Endothelial cell of hepatic sinusoid (primary cell): Measurements from ENCODE around the gene TLCD5.

Experiments
- in situ Hi-C: cut with HindIII; loops from 2 replicates; pipeline ENCODE4 v1.10.0; 2017; ENCODE audit warnings: low sequenced_read_pairs

TLCD5 gene

GRCh38 chr11:120335908-120336640 lies 11.0 kb downstream of the TLCD5 start, which contains the start of gene ARHGEF12:
TSS of gene ARHGEF12 (plus strand) at chr11:120336413. CDS start at chr11:120337244, 831 bp downstream.
- in situ Hi-C loops: no loop called here

GRCh38 chr11:120336641-120337354 lies 11.7 kb downstream of the TLCD5 start:
- in situ Hi-C loops: no loop called here

GRCh38 chr11:120337355-120338106 lies 12.4 kb downstream of the TLCD5 start:
- in situ Hi-C loops: no loop called here

GRCh38 chr11:120338107-120338933 lies 13.2 kb downstream of the TLCD5 start:
- in situ Hi-C loops: no loop called here

- in situ Hi-C loops: no loop called here
Measured at GRCh38 chr11:120339394-120339890, 14.3 kb downstream of the TLCD5 start.

- in situ Hi-C loops: no loop called here
Measured at GRCh38 chr11:120340529-120340928, 15.4 kb downstream of the TLCD5 start.

GRCh38 chr11:120342226-120342625 lies 17.1 kb downstream of the TLCD5 start:
- in situ Hi-C loops: no loop called here

GRCh38 chr11:120342678-120343077 lies 17.6 kb downstream of the TLCD5 start:
- in situ Hi-C loops: no loop called here

GRCh38 chr11:120343429-120343828 lies 18.3 kb downstream of the TLCD5 start:
- in situ Hi-C loops: no loop called here

GRCh38 chr11:120344302-120345004 lies 19.4 kb downstream of the TLCD5 start:
- in situ Hi-C loops: no loop called here

GRCh38 chr11:120346233-120346632 lies 21.1 kb downstream of the TLCD5 start:
- in situ Hi-C loops: no loop called here

- in situ Hi-C loops: no loop called here
Measured at GRCh38 chr11:120350637-120351036, 25.5 kb downstream of the TLCD5 start.

- in situ Hi-C loops: no loop called here
Measured at GRCh38 chr11:120352405-120352804, 27.3 kb downstream of the TLCD5 start.

GRCh38 chr11:120354068-120354467 lies 29.0 kb downstream of the TLCD5 start:
- in situ Hi-C loops: no loop called here

- in situ Hi-C loops: no loop called here
Measured at GRCh38 chr11:120354779-120355178, 29.7 kb downstream of the TLCD5 start.

- in situ Hi-C loops: no loop called here
Measured at GRCh38 chr11:120357620-120358019, 32.5 kb downstream of the TLCD5 start.

GRCh38 chr11:120358729-120359128 lies 33.6 kb downstream of the TLCD5 start:
- in situ Hi-C loops: no loop called here

GRCh38 chr11:120363436-120363835 lies 38.3 kb downstream of the TLCD5 start:
- in situ Hi-C loops: no loop called here

- in situ Hi-C loops: no loop called here
Measured at GRCh38 chr11:120365512-120365911, 40.4 kb downstream of the TLCD5 start.

- in situ Hi-C loops: no loop called here
Measured at GRCh38 chr11:120372296-120372695, 47.2 kb downstream of the TLCD5 start.
